Stomach smooth muscle (tissue), 2 donors: ENCODE results near the gene DRG2.

Experiments used
- H3K27ac ChIP-seq: one replicate; pipeline ENCODE4 v1.7.0; 2013; ENCODE audit warnings: mild to moderate bottlenecking, low read length, inconsistent platforms
- H3K27me3 ChIP-seq, 2 donors: one replicate each; pipeline ENCODE4 v1.7.0; 2013; ENCODE audit warnings: low read length in 2 of 2; ENCODE audit not compliant: insufficient read depth in 2 of 2, control insufficient read depth in 1 of 2
- H3K36me3 ChIP-seq, 2 donors: one replicate each; pipeline ENCODE4 v1.7.0; 2013; ENCODE audit warnings: low read length in 2 of 2; ENCODE audit not compliant: control insufficient read depth in 2 of 2, insufficient read depth in 2 of 2
- H3K4me1 ChIP-seq: one replicate; pipeline ENCODE4 v1.7.0; 2013; ENCODE audit warnings: low read length; ENCODE audit not compliant: control insufficient read depth, insufficient read depth
- H3K4me3 ChIP-seq, 2 donors: one replicate each; pipeline ENCODE4 v1.7.0; 2013; ENCODE audit warnings: low read length in 2 of 2
- H3K9ac ChIP-seq, 2 donors: one replicate each; pipeline ENCODE4 v1.7.0; 2013; ENCODE audit warnings: low read length in 2 of 2, mild to moderate bottlenecking in 1 of 2
- H3K9me3 ChIP-seq, 2 donors: one replicate each; pipeline ENCODE4 v1.7.0; 2013; ENCODE audit warnings: low read length in 2 of 2; ENCODE audit not compliant: control insufficient read depth in 2 of 2
- donor health status: healthy.
- donor health status: Pancreatic carcinoma.

Gene DRG2

DNA sequence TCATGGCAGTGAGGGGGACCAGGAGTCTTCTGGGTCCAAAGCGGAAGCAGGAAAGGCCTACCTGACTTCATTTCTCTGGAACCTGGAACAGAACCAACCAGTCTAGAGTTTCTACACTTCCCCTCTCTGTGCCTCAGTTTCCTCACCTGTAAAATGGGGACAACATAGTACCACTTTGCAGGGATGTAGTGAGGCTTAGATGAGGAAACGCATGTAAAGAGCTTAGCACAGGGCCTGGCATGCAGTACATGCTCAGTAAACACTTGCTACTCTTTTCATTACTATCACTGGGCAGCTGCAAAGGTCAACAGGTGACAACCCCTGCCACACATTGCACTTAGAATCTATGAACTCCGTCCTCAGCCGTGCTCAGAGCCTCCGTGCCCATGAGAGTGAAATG is 45.0 kb downstream of the DRG2 start:
- peaks cover 0 to 2% of the 10 kb centered on the region in 2 donors for H3K27me3 ChIP-seq
- no peak overlapping the region for H3K9ac ChIP-seq
- H3K36me3 ChIP-seq = no peaks in the 10 kb centered on the region
- no peak overlapping the region for H3K4me3 ChIP-seq
- H3K27ac ChIP-seq = no peak overlapping the region
- no peaks in the 10 kb centered on the region for H3K4me1 ChIP-seq
- H3K9me3 ChIP-seq = no peaks in the 10 kb centered on the region

GRCh38 chr17:18136357-18136756 is 48.6 kb downstream of the DRG2 start:
- H3K36me3 ChIP-seq = no peaks in the 10 kb centered on the region
- peaks cover 3% of the 10 kb centered on the region for H3K4me1 ChIP-seq
- H3K27ac ChIP-seq = no peak overlapping the region
- H3K9me3 ChIP-seq = no peaks in the 10 kb centered on the region
- H3K27me3 ChIP-seq = peaks cover 0 to 4% of the 10 kb centered on the region in 2 donors
- H3K9ac ChIP-seq = no peak overlapping the region
- H3K4me3 ChIP-seq = no peak overlapping the region

GRCh38 chr17:18138065-18138749 is 50.5 kb downstream of the DRG2 start:
- Histone ChIP-seq H3K27ac (no peak overlapping the region), H3K9me3 (no peaks in the 10 kb centered on the region), H3K27me3 (peaks cover 1 to 11% of the 10 kb centered on the region in 2 donors), H3K36me3 (no peaks in the 10 kb centered on the region), H3K9ac (no peak overlapping the region), H3K4me1 (peaks cover 3% of the 10 kb centered on the region), H3K4me3 (no peak overlapping the region)

DNA sequence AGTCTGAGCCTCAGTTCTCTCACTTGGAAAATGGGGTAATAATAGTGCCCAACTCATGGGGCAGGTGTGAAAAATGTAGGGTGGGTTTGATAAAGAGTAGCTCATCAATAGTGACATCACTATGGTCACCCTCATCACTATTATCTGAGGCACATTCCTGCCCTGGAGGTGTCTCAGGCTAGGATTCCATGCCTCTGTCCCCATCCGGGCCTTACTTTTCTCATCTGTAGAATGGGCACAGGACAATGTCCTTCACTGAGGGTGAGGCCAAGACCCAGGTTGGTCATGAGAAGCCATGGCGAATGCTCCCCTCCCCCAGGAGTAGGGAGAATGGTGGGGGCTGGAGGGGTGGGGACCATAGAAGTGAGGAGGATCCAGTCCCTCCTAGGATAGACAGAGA is 51.3 kb downstream of the DRG2 start:
- no peak overlapping the region for H3K9ac ChIP-seq
- H3K27ac ChIP-seq = no peak overlapping the region
- no peaks in the 10 kb centered on the region for H3K36me3 ChIP-seq
- H3K27me3 ChIP-seq = peaks cover 2 to 18% of the 10 kb centered on the region in 2 donors
- no peaks in the 10 kb centered on the region for H3K9me3 ChIP-seq
- no peak overlapping the region for H3K4me3 ChIP-seq
- H3K4me1 ChIP-seq = peaks cover 3% of the 10 kb centered on the region

GRCh38 chr17:18139498-18139897 is 51.8 kb downstream of the DRG2 start:
- H3K36me3 ChIP-seq = no peaks in the 10 kb centered on the region
- no peak overlapping the region for H3K9ac ChIP-seq
- peaks cover 3% of the 10 kb centered on the region for H3K4me1 ChIP-seq
- H3K9me3 ChIP-seq = no peaks in the 10 kb centered on the region
- H3K27me3 ChIP-seq = peaks cover 2 to 18% of the 10 kb centered on the region in 2 donors
- H3K27ac ChIP-seq = no peak overlapping the region
- H3K4me3 ChIP-seq = no peak overlapping the region

DNA sequence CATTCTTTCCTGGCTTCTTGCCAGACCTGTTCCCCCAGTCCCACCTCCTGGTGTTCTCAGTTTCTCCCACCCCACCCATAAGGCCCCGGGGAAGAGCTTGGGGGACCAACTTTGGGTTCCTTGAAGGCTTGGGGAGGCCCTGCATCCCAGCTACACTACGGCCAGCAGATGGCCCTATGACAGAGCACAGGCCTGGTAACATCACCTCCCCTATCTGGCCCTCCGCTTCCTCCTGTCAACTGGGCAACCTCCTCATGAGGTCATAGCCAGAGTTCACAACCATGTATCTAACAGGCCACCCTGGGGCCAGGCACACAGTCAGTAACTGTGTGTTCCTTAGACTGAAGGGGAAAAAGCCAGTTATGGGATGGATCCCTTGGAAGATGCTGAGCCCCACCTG is 52.2 kb downstream of the DRG2 start:
- no peak overlapping the region for H3K27ac ChIP-seq
- no peaks in the 10 kb centered on the region for H3K36me3 ChIP-seq
- H3K4me3 ChIP-seq = no peak overlapping the region
- no peak overlapping the region for H3K9ac ChIP-seq
- peaks cover 3% of the 10 kb centered on the region for H3K4me1 ChIP-seq
- H3K9me3 ChIP-seq = no peaks in the 10 kb centered on the region
- peaks cover 2 to 18% of the 10 kb centered on the region in 2 donors for H3K27me3 ChIP-seq

DNA sequence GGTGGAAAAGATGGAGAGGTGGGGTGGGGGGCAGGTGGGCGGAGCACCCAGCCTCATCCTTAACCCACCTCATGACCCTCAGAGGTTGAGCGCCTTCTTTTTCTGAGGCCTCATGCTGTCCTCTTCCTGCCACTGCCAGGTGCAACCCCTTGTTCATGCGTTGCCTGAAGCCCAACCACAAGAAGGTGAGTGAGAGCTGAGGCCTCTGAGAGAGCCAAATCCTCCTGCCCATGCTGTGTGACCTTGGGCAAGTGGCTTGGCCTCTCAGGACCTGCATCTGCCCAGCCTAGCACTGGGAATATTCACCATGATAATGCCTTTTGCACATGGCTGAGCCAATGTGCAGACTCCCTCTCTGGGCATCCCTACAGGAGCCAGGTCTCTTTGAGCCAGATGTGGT is 52.9 kb downstream of the DRG2 start:
- Histone ChIP-seq H3K27ac (no peak overlapping the region), H3K36me3 (no peaks in the 10 kb centered on the region), H3K9me3 (no peaks in the 10 kb centered on the region), H3K4me3 (no peak overlapping the region), H3K27me3 (peaks cover 2 to 18% of the 10 kb centered on the region in 2 donors), H3K9ac (no peak overlapping the region), H3K4me1 (peaks cover 3% of the 10 kb centered on the region)

DNA sequence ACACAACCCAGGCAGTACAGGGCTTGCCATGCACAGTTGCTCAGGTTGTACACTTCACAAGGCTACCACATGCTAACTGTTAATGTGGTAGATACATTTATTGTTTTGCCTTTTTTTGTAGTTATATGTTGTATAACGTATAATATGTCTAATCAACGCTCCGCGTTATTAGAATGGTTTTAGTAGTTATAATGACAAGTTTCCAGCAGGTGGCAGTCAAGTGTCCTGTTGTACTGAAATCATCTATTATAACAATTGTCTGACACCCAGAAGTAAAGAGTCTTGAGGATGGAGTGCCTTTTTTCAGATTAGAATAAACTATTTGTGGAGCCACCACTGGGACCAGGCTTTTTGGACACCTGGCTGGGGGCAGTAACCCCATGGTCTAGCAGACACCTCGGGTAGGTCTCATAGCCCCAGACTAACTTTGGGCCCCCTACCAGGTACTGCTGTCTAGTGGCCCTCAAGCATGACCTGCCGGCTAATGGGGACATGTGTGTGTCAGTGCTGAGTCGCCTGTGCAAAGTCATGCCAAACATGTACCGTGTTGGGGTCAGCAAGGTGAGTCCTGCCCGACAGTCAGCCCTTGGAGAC is 53.6 kb downstream of the DRG2 start:
- no peaks in the 10 kb centered on the region for H3K36me3 ChIP-seq
- H3K27ac ChIP-seq = no peak overlapping the region
- H3K9me3 ChIP-seq = no peaks in the 10 kb centered on the region
- H3K4me3 ChIP-seq = no peak overlapping the region
- H3K9ac ChIP-seq = no peak overlapping the region
- peaks cover 2 to 18% of the 10 kb centered on the region in 2 donors for H3K27me3 ChIP-seq
- peaks cover 3% of the 10 kb centered on the region for H3K4me1 ChIP-seq

GRCh38 chr17:18142417-18142816 is 54.7 kb downstream of the DRG2 start:
- Histone ChIP-seq H3K4me1 (peaks cover 3% of the 10 kb centered on the region), H3K27ac (no peak overlapping the region), H3K9me3 (no peaks in the 10 kb centered on the region), H3K36me3 (no peaks in the 10 kb centered on the region), H3K27me3 (peaks cover 2 to 18% of the 10 kb centered on the region in 2 donors), H3K9ac (no peak overlapping the region), H3K4me3 (no peak overlapping the region)

DNA sequence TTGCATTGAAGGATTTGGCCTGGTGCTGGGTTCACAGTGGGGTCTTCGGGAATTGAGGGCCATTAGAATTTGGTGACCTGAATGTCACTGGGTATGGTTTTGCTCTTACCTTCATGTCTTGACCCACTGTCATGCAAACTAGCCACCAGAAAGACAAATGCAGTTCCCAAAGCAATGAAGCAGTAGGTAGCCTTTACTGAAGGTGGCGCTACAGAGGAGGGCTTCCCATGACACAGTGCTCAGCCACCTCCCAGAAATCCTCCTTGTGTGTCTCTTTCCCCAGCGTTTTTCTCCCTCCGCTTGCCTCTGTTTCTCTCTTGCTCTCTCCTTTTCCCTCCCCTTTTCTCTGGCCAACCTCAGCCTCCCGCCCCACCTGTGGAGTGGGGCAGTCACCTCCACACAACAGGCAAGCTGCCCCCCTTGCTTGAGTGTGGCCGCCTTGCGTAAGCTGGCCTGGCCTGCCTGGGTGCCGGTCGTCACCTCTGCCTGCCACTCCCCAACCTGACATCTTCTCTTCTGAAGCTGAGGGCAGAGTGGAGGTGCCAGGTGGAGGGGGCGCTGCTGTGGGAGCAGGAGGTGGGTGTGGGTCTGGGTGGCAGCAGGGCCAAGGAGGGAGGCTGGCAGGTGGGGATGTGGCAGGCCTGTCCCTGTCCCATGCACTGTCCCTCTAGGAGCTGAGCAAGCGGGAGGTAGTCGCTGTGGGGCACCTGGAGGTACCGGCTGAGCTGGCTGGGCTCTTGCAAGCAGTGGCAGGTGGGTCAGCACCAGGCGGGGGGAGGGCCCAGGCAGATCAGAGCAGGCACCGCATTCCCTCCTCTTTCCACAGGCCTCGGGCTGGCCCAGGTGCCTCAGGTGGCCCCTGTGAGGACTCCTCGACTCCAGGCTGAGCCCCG is 55.5 kb downstream of the DRG2 start:
- H3K9me3 ChIP-seq = no peaks in the 10 kb centered on the region
- no peak overlapping the region for H3K27ac ChIP-seq
- no peak overlapping the region for H3K9ac ChIP-seq
- H3K36me3 ChIP-seq = no peaks in the 10 kb centered on the region
- peaks cover 2 to 18% of the 10 kb centered on the region in 2 donors for H3K27me3 ChIP-seq
- no peak overlapping the region for H3K4me3 ChIP-seq
- H3K4me1 ChIP-seq = peaks cover 3% of the 10 kb centered on the region
